ENCODE data around the gene GSS. TPM values are rescaled to one million over a fixed set of nuclear protein-coding genes. Genes with fewer than 3 reads are reported as not detected.

The GSS gene
- total and polyA plus RNA-seq, 7 donors, result 14.5 to 36.6 (median 24.5) TPM

DNA sequence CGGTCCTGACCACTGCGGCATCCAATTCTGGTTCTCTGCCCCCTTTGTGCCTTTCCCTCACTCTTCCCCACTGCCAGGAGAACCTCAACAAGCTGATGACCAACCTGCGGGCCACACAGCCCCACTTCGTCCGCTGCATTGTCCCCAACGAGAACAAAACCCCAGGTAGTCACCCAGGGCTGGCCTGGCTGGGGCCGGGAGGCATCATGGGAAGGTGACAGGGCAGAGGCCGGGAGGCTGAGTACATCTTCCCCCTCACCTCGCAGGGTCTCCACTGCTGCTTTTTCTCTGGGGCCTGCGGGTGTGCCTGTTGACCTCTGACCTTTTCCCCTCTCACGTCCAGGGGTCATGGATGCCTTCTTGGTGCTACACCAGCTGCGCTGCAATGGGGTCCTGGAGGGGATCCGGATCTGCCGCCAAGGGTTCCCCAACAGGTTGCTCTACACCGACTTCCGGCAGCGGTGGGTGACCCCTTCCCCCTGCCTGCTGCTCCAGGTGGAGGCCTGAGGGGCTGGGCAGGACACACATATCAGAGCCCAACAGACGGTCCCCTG is 35.1 kb upstream of the GSS start:
- Histone ChIP-seq H3K9me3 (no peaks in the 10 kb centered on the region), H3K36me3 (ENCODE audit: insufficient read depth in 1 of 2, low read depth in 1 of 2) (peaks cover 0 to 46% of the 10 kb centered on the region in 2 donors), H3K4me3 (no peak overlapping the region), H3K27ac (no peak overlapping the region), H3K4me1 (no peaks in the 10 kb centered on the region), H3K27me3 (ENCODE audit: insufficient read depth in 3 of 3, low read length in 2 of 3) (no peaks in the 10 kb centered on the region)
- WGBS, 3 donors, result 77 to 81% (median 79%) methylated on average over 18 of the region's 18 CpGs
- ATAC-seq (no peak), DNase-seq (no peak)
- intact Hi-C loops (cut with DNase I), result no loop called here
- TF ChIP-seq, protein P1, sequence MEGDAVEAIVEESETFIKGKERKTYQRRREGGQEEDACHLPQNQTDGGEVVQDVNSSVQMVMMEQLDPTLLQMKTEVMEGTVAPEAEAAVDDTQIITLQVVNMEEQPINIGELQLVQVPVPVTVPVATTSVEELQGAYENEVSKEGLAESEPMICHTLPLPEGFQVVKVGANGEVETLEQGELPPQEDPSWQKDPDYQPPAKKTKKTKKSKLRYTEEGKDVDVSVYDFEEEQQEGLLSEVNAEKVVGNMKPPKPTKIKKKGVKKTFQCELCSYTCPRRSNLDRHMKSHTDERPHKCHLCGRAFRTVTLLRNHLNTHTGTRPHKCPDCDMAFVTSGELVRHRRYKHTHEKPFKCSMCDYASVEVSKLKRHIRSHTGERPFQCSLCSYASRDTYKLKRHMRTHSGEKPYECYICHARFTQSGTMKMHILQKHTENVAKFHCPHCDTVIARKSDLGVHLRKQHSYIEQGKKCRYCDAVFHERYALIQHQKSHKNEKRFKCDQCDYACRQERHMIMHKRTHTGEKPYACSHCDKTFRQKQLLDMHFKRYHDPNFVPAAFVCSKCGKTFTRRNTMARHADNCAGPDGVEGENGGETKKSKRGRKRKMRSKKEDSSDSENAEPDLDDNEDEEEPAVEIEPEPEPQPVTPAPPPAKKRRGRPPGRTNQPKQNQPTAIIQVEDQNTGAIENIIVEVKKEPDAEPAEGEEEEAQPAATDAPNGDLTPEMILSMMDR (IDR thresholded peaks at IDR 0.05), result no peak

DNA sequence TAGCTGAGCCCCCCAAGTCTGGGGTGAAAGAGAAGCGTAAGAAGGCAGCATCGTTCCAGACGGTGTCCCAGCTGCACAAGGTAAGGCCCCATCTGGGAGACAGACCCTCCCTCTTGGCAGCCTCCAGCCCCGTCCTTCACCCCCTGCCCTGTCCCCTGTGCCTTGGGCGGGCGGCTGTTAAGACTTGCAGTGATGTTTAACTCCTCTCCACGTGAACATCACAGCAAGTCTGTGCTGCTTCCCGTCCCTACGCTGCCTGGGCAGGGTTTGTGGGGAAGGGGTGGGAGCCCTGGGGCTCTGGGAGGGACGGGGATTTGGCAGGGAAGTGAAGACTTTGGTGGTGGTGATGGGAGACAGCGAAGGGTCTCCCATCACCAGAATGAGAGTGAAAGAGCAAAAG is 34.6 kb upstream of the GSS start:
- DNase-seq (no peak), ATAC-seq (no peak)
- no peaks in the 10 kb centered on the region for H3K27me3 ChIP-seq (ENCODE audit: insufficient read depth in 3 of 3, low read length in 2 of 3)
- no peaks in the 10 kb centered on the region for H3K4me1 ChIP-seq
- WGBS, 3 donors, result 59 to 69% (median 66%) methylated on average over 11 of the region's 11 CpGs
- no peak overlapping the region for H3K4me3 ChIP-seq
- no peak overlapping the region for H3K27ac ChIP-seq
- H3K36me3 ChIP-seq (ENCODE audit: insufficient read depth in 1 of 2, low read depth in 1 of 2), result peaks cover 0 to 41% of the 10 kb centered on the region in 2 donors
- intact Hi-C loops (cut with DNase I), result no loop called here
- no peaks in the 10 kb centered on the region for H3K9me3 ChIP-seq
- TF ChIP-seq, protein P1 (IDR thresholded peaks at IDR 0.05), result no peak

DNA sequence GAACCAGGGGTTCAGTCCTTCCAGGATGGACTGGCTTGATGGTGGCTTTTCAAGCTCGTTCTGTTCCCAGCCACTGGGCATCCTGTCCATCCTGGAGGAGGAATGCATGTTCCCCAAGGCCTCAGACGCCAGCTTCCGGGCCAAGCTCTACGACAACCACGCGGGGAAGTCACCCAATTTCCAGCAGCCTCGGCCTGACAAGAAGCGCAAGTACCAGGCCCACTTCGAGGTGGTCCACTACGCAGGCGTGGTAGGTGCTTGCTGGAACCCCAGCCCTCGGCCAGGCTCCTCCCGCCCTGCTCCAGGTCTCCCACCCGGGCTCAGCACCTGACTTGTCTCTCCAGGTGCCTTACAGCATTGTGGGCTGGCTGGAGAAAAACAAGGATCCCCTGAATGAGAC is 34.1 kb upstream of the GSS start:
- H3K4me1 ChIP-seq, result no peaks in the 10 kb centered on the region
- WGBS, 3 donors, result 81 to 85% (median 83%) methylated on average over 14 of the region's 14 CpGs
- no peaks in the 10 kb centered on the region for H3K9me3 ChIP-seq
- intact Hi-C loops (cut with DNase I), result no loop called here
- no peak overlapping the region for H3K27ac ChIP-seq
- peaks cover 0 to 35% of the 10 kb centered on the region in 2 donors for H3K36me3 ChIP-seq (ENCODE audit: insufficient read depth in 1 of 2, low read depth in 1 of 2)
- DNase-seq, result peak in 1 of 2 donors; percentile 49
- H3K27me3 ChIP-seq (ENCODE audit: insufficient read depth in 3 of 3, low read length in 2 of 3), result no peaks in the 10 kb centered on the region
- H3K4me3 ChIP-seq, result no peak overlapping the region
- TF ChIP-seq, protein P1 (IDR thresholded peaks at IDR 0.05), result no peak
- ATAC-seq, result no peak

DNA sequence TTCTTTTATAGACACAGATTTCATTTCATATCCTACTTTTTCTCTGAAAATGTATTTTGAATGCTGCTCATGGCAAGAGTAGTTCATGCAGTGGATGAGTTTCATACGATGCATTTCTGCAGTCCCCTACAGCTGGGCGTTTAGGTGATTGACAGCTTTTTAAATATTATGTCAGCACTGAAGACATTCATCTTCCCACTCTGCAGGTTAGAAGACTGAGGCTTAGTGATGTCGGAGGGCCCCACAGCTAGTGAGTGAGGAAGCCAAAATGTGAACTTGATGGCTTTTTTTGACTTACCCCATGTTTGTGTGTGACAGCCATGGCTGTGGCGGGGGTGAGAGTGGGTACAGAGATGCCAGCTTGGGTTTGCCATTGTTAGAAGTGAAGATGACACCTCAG is 33.5 kb upstream of the GSS start:
- DNase-seq (no peak), ATAC-seq (no peak)
- 80 to 88% (median 86%) methylated on average over 4 of the region's 4 CpGs for WGBS, 3 donors
- Histone ChIP-seq H3K27ac (no peak overlapping the region), H3K4me3 (no peak overlapping the region), H3K4me1 (peaks cover 3% of the 10 kb centered on the region), H3K36me3 (ENCODE audit: insufficient read depth in 1 of 2, low read depth in 1 of 2) (peaks cover 0 to 30% of the 10 kb centered on the region in 2 donors), H3K9me3 (no peaks in the 10 kb centered on the region), H3K27me3 (ENCODE audit: insufficient read depth in 3 of 3, low read length in 2 of 3) (no peaks in the 10 kb centered on the region)
- TF ChIP-seq, protein P1 (IDR thresholded peaks at IDR 0.05), result no peak
- intact Hi-C loops (cut with DNase I), result no loop called here

DNA sequence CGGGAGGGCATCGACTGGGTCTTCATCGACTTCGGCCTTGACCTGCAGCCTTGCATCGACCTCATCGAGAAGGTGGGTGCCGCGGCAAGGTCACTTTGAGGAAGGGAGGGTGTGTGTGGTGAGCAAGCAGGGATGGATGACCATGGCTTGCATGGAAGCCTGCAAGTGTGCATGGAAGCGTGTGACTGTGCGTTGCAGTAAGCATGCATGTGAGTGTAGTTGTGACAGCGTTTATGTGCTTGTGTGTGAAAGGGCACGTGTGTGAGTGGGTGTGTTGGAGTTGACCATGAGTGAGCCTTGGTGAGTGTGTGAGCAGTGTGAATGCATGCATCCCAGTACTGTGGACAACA is 32.6 kb upstream of the GSS start:
- WGBS, 3 donors, result 43 to 49% (median 43%) methylated on average over 12 of the region's 12 CpGs
- Histone ChIP-seq H3K27ac (no peak overlapping the region), H3K4me1 (peaks cover 9% of the 10 kb centered on the region), H3K9me3 (no peaks in the 10 kb centered on the region), H3K36me3 (ENCODE audit: insufficient read depth in 1 of 2, low read depth in 1 of 2) (peaks cover 0 to 20% of the 10 kb centered on the region in 2 donors), H3K27me3 (ENCODE audit: insufficient read depth in 3 of 3, low read length in 2 of 3) (no peaks in the 10 kb centered on the region), H3K4me3 (no peak overlapping the region)
- intact Hi-C loops (cut with DNase I), result no loop called here
- TF ChIP-seq, protein P1 (IDR thresholded peaks at IDR 0.05), result no peak
- ATAC-seq (peak in 1 of 4 donors; percentile 6), DNase-seq (no peak)
